ENCODE results near the gene PROZ.

PROZ gene

DNA sequence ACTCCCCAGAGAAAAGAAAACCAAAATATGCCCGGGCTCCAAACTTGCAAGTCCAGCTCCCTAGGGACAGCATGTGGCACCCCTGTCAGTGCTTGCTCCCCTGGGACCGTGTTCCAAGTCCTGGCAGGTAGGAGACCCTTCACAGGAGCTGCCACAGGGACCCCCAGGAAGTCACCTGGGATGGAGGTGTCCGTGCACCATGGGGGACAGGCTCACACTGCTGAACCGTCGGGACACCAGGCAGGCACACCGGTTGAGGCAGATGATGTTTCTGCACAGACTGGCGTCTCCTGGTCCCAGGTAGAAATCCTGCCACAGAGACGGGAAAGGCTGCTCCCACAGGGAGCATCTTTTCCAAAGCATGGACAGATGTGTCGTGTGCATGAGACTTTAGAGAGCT lies 11.7 kb upstream of the PROZ start (continued):
- TF ChIP-seq, protein P1, sequence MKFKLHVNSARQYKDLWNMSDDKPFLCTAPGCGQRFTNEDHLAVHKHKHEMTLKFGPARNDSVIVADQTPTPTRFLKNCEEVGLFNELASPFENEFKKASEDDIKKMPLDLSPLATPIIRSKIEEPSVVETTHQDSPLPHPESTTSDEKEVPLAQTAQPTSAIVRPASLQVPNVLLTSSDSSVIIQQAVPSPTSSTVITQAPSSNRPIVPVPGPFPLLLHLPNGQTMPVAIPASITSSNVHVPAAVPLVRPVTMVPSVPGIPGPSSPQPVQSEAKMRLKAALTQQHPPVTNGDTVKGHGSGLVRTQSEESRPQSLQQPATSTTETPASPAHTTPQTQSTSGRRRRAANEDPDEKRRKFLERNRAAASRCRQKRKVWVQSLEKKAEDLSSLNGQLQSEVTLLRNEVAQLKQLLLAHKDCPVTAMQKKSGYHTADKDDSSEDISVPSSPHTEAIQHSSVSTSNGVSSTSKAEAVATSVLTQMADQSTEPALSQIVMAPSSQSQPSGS (tag by site-specific recombination; IDR thresholded peaks at IDR 0.05; ENCODE audit: low read depth): no peak
- TF ChIP-seq ZNF843 (tag by site-specific recombination; IDR thresholded peaks at IDR 0.05): no peak
- no peak for TF ChIP-seq ZNF585B (tag by site-specific recombination; IDR thresholded peaks at IDR 0.05)

DNA sequence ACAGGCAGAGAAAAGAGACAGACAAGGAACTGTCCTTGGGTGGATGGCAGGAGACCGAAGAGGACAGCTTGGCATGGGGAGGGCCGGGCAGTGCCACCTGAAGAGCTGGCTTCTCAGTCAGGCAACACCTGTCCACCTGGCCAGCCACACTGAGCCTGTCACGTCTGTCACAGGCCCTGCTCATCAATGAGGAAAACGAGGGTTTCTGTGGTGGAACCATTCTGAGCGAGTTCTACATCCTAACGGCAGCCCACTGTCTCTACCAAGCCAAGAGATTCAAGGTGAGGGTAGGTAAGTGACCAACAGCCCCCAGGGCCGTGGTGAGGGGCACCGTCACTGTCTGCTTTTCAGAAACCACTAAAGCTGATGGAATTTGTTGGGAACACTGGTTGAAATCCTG lies 11.2 kb upstream of the PROZ start:
- TF ChIP-seq ZNF157 (tag by site-specific recombination; IDR thresholded peaks at IDR 0.05): no peak
- TF ChIP-seq HOXA7 (CRISPR knock-in tag; IDR thresholded peaks at IDR 0.05; ENCODE audit: borderline replicate concordance): no peak
- TF ChIP-seq, protein P2, sequence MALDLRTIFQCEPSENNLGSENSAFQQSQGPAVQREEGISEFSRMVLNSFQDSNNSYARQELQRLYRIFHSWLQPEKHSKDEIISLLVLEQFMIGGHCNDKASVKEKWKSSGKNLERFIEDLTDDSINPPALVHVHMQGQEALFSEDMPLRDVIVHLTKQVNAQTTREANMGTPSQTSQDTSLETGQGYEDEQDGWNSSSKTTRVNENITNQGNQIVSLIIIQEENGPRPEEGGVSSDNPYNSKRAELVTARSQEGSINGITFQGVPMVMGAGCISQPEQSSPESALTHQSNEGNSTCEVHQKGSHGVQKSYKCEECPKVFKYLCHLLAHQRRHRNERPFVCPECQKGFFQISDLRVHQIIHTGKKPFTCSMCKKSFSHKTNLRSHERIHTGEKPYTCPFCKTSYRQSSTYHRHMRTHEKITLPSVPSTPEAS (tag by site-specific recombination; IDR thresholded peaks at IDR 0.05): no peak
- no peak for TF ChIP-seq ZNF221 (tag by site-specific recombination; IDR thresholded peaks at IDR 0.05; ENCODE audit: borderline replicate concordance)
- TF ChIP-seq ZFHX2 (tag by site-specific recombination; conservative IDR thresholded peaks at IDR 0.05): no peak
- TF ChIP-seq, protein P3, sequence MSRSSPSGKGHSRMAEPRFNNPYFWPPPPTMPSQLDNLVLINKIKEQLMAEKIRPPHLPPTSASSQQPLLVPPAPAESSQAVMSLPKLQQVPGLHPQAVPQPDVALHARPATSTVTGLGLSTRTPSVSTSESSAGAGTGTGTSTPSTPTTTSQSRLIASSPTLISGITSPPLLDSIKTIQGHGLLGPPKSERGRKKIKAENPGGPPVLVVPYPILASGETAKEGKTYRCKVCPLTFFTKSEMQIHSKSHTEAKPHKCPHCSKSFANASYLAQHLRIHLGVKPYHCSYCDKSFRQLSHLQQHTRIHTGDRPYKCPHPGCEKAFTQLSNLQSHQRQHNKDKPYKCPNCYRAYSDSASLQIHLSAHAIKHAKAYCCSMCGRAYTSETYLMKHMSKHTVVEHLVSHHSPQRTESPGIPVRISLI (tag by site-specific recombination; IDR thresholded peaks at IDR 0.05): no peak
- no peak for TF ChIP-seq FEZF1 (tag by site-specific recombination; IDR thresholded peaks at IDR 0.05)
- TF ChIP-seq ZNF23 (tag by site-specific recombination; IDR thresholded peaks at IDR 0.05; ENCODE audit: borderline replicate concordance): no peak
- TF ChIP-seq, protein P4, sequence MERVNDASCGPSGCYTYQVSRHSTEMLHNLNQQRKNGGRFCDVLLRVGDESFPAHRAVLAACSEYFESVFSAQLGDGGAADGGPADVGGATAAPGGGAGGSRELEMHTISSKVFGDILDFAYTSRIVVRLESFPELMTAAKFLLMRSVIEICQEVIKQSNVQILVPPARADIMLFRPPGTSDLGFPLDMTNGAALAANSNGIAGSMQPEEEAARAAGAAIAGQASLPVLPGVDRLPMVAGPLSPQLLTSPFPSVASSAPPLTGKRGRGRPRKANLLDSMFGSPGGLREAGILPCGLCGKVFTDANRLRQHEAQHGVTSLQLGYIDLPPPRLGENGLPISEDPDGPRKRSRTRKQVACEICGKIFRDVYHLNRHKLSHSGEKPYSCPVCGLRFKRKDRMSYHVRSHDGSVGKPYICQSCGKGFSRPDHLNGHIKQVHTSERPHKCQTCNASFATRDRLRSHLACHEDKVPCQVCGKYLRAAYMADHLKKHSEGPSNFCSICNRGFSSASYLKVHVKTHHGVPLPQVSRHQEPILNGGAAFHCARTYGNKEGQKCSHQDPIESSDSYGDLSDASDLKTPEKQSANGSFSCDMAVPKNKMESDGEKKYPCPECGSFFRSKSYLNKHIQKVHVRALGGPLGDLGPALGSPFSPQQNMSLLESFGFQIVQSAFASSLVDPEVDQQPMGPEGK (tag by site-specific recombination; IDR thresholded peaks at IDR 0.05): no peak
- TF ChIP-seq, protein P5, sequence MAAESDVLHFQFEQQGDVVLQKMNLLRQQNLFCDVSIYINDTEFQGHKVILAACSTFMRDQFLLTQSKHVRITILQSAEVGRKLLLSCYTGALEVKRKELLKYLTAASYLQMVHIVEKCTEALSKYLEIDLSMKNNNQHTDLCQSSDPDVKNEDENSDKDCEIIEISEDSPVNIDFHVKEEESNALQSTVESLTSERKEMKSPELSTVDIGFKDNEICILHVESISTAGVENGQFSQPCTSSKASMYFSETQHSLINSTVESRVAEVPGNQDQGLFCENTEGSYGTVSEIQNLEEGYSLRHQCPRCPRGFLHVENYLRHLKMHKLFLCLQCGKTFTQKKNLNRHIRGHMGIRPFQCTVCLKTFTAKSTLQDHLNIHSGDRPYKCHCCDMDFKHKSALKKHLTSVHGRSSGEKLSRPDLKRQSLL (tag by site-specific recombination; IDR thresholded peaks at IDR 0.05): no peak
- TF ChIP-seq, protein P6, sequence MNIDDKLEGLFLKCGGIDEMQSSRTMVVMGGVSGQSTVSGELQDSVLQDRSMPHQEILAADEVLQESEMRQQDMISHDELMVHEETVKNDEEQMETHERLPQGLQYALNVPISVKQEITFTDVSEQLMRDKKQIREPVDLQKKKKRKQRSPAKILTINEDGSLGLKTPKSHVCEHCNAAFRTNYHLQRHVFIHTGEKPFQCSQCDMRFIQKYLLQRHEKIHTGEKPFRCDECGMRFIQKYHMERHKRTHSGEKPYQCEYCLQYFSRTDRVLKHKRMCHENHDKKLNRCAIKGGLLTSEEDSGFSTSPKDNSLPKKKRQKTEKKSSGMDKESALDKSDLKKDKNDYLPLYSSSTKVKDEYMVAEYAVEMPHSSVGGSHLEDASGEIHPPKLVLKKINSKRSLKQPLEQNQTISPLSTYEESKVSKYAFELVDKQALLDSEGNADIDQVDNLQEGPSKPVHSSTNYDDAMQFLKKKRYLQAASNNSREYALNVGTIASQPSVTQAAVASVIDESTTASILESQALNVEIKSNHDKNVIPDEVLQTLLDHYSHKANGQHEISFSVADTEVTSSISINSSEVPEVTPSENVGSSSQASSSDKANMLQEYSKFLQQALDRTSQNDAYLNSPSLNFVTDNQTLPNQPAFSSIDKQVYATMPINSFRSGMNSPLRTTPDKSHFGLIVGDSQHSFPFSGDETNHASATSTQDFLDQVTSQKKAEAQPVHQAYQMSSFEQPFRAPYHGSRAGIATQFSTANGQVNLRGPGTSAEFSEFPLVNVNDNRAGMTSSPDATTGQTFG (tag by site-specific recombination; IDR thresholded peaks at IDR 0.05; ENCODE audit: borderline replicate concordance): no peak
- TF ChIP-seq ZBTB17 (tag by site-specific recombination; IDR thresholded peaks at IDR 0.05): no peak
- TF ChIP-seq ZNF121 (tag by site-specific recombination; IDR thresholded peaks at IDR 0.05): no peak
- no peak for TF ChIP-seq ZNF629 (tag by site-specific recombination; IDR thresholded peaks at IDR 0.05)
- no peak for TF ChIP-seq YY2 (tag by site-specific recombination; IDR thresholded peaks at IDR 0.05)
- TF ChIP-seq, protein P7, sequence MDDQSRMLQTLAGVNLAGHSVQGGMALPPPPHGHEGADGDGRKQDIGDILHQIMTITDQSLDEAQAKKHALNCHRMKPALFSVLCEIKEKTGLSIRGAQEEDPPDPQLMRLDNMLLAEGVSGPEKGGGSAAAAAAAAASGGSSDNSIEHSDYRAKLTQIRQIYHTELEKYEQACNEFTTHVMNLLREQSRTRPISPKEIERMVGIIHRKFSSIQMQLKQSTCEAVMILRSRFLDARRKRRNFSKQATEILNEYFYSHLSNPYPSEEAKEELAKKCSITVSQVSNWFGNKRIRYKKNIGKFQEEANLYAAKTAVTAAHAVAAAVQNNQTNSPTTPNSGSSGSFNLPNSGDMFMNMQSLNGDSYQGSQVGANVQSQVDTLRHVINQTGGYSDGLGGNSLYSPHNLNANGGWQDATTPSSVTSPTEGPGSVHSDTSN (CRISPR knock-in tag; IDR thresholded peaks at IDR 0.05): no peak
- Histone ChIP-seq H3K4me1 (ENCODE audit: control insufficient read depth, insufficient read depth, low read length) (no peaks in the 10 kb centered on the region), H3K36me3 (ENCODE audit: control insufficient read depth in 2 of 2, insufficient read depth in 1 of 2, low read length in 2 of 2) (no peaks in the 10 kb centered on the region), H3K4me3 (ENCODE audit: low read depth, low read length) (no peak overlapping the region), H3K27ac (ENCODE audit: extremely low read depth, low read depth, low read length) (no peak overlapping the region), H3K9me3 (ENCODE audit: control insufficient read depth, insufficient read depth, low read depth, low read length) (no peaks in the 10 kb centered on the region)
- ChIA-PET POLR2A (no interaction called here), CTCF (no interaction called here)
